CD14-positive monocyte (primary cell): ENCODE results near the gene ORAI2. TPM values are rescaled to one million over a fixed set of nuclear protein-coding genes. Genes with fewer than 3 reads are reported as not detected.
"Not testable (repeated sequence)": the region's sequence is repeated elsewhere in the genome, so short reads cannot be mapped to it uniquely, and the experiment has no call there.

Experiments
- DNase-seq, 3 donors: peaks; one replicate each; pipeline ENCODE4 v3.0.0-alpha.2; 2011 to 2022
- H2AFZ ChIP-seq: 2 replicates; pipeline ENCODE4 v1.6.0; 2012; ENCODE audit warnings: mild to moderate bottlenecking, low read depth, low read length, inconsistent platforms; ENCODE audit not compliant: insufficient read depth, poor library complexity, severe bottlenecking
- H3K27ac ChIP-seq, 2 donors: 1 replicate in 1 of 2; 2 replicates in 1 of 2; pipeline ENCODE4 v1.5.1; 2012 to 2013; ENCODE audit warnings: low read length in 2 of 2, control low read depth in 1 of 2, inconsistent platforms in 1 of 2, low read depth in 1 of 2, mild to moderate bottlenecking in 1 of 2
- H3K27me3 ChIP-seq, 2 donors: one replicate each; pipeline versions ENCODE4 v1.6.0 to v1.6.1; 2011 to 2013; ENCODE audit warnings: low read length in 2 of 2; ENCODE audit not compliant: control insufficient read depth in 2 of 2, insufficient read depth in 2 of 2
- H3K36me3 ChIP-seq, 2 donors: replicated peaks in 1 of 2; 1 replicate in 1 of 2; 2 replicates in 1 of 2; pipeline versions ENCODE4 v1.5.1 to v1.6.1; 2012 to 2013; ENCODE audit warnings: low read length in 2 of 2, control low read depth in 1 of 2, inconsistent platforms in 1 of 2, mild to moderate bottlenecking in 1 of 2; ENCODE audit not compliant: insufficient read depth in 2 of 2, control insufficient read depth in 1 of 2
- H3K4me1 ChIP-seq, 2 donors: 1 replicate in 1 of 2; 2 replicates in 1 of 2; pipeline versions ENCODE4 v1.5.1 to v1.6.1; 2012 to 2013; ENCODE audit warnings: low read length in 2 of 2, control low read depth in 1 of 2, inconsistent platforms in 1 of 2, mild to moderate bottlenecking in 1 of 2, moderate library complexity in 1 of 2; ENCODE audit not compliant: insufficient read depth in 2 of 2, control insufficient read depth in 1 of 2
- H3K4me2 ChIP-seq: replicated peaks from 2 replicates; pipeline ENCODE3; 2012; ENCODE audit warnings: low read length, moderate library complexity, mild to moderate bottlenecking; ENCODE audit not compliant: poor library complexity, severe bottlenecking; ENCODE audit errors: extremely low read depth
- H3K4me3 ChIP-seq, 3 experiments: fragments of 200-600 bp in 1 of 3; sonication (generic) in 1 of 3; replicated peaks in 1 of 3; 1 replicate in 2 of 3; 2 replicates in 1 of 3; pipeline ENCODE4 v1.5.1; 2011 to 2013; ENCODE audit warnings: low read length in 3 of 3, mild to moderate bottlenecking in 3 of 3, control low read depth in 2 of 3, low read depth in 2 of 3, inconsistent platforms in 1 of 3, moderate library complexity in 1 of 3
- H3K79me2 ChIP-seq: 2 replicates; pipeline ENCODE4 v1.6.0; 2012; ENCODE audit warnings: mild to moderate bottlenecking, control low read depth, inconsistent platforms, low read length, moderate library complexity; ENCODE audit not compliant: insufficient read depth
- H3K9ac ChIP-seq: 2 replicates; pipeline ENCODE4 v1.6.0; 2017; ENCODE audit warnings: low read length, mild to moderate bottlenecking; ENCODE audit not compliant: insufficient read depth, poor library complexity, severe bottlenecking
- H3K9me3 ChIP-seq, 2 donors: replicated peaks in 1 of 2; 1 replicate in 1 of 2; 2 replicates in 1 of 2; pipeline versions ENCODE4 v1.5.1 to v1.6.1; 2012 to 2013; ENCODE audit warnings: low read length in 2 of 2, control low read depth in 1 of 2; ENCODE audit not compliant: control insufficient read depth in 1 of 2, insufficient read depth in 1 of 2
- H4K20me1 ChIP-seq: 2 replicates; pipeline ENCODE4 v1.6.0; 2012; ENCODE audit warnings: mild to moderate bottlenecking, low read length, control low read depth, moderate library complexity; ENCODE audit not compliant: insufficient read depth
- H3K27ac Mint-ChIP-seq, 7 donors: one replicate each; pipeline ENCODE4 v1.8.0; 2020; ENCODE audit warnings: mild to moderate bottlenecking in 7 of 7, mixed read lengths in 7 of 7, moderate library complexity in 6 of 7, inconsistent platforms in 2 of 7
- H3K27me3 Mint-ChIP-seq, 3 donors: one replicate each; pipeline ENCODE4 v1.8.0; 2021 to 2022; ENCODE audit warnings: low read depth in 3 of 3, mild to moderate bottlenecking in 3 of 3, mixed read lengths in 3 of 3, moderate library complexity in 3 of 3, inconsistent platforms in 1 of 3
- H3K36me3 Mint-ChIP-seq, 2 donors: one replicate each; pipeline ENCODE4 v1.8.0; 2020; ENCODE audit warnings: mixed read lengths in 2 of 2, inconsistent platforms in 1 of 2, mild to moderate bottlenecking in 1 of 2
- H3K4me1 Mint-ChIP-seq: one replicate; pipeline ENCODE4 v1.8.0; 2020; ENCODE audit warnings: mild to moderate bottlenecking, mixed read lengths
- H3K4me3 Mint-ChIP-seq, 2 donors: one replicate each; pipeline ENCODE4 v1.8.0; 2020; ENCODE audit warnings: mild to moderate bottlenecking in 2 of 2, mixed read lengths in 2 of 2, moderate library complexity in 1 of 2
- H3K9me3 Mint-ChIP-seq, 7 donors: one replicate each; pipeline ENCODE4 v1.8.0; 2020 to 2022; ENCODE audit warnings: mixed read lengths in 7 of 7, mild to moderate bottlenecking in 6 of 7, moderate library complexity in 6 of 7, inconsistent platforms in 2 of 7
- WGBS: methylation state at CpG from one replicate; pipeline ENCODE4 v1.1.5; 2013; ENCODE audit warnings: missing lambda C conversion rate; ENCODE audit not compliant: insufficient coverage; 5-methylcytosine and 5-hydroxymethylcytosine counted together
- intact Hi-C, 2 donors: fragments of 100-400 bp; cut with micrococcal nuclease; formaldehyde crosslinking; loops; one replicate each; pipeline versions ENCODE4 v1.15.0 to v1.15.1; 2023
- polyA plus RNA-seq, 3 donors: library from polyadenylated mRNA; depleted of rRNA in 1 of 3; unstranded in 2 of 3; stranded (reverse) in 1 of 3; fragments of 300-500 nt in 2 of 3; fragments of >200 nt in 1 of 3; fragmentation: Illumina TruSeq in 2 of 3; gene quantifications; 1 replicate in 2 of 3; 2 replicates in 1 of 3; pipeline ENCODE4 v1.2.3, GENCODE V29; 2012 to 2021
- TF ChIP-seq, protein P1 (sequence below): fragments of 200-600 bp; IDR thresholded peaks from one replicate; pipeline ENCODE4 v1.8.0; 2022; ENCODE audit warnings: antibody characterized with exemption, mild to moderate bottlenecking

The ORAI2 gene
- polyA plus RNA-seq, 3 donors, result 27.5 to 50.0 (median 38.2) TPM

DNA sequence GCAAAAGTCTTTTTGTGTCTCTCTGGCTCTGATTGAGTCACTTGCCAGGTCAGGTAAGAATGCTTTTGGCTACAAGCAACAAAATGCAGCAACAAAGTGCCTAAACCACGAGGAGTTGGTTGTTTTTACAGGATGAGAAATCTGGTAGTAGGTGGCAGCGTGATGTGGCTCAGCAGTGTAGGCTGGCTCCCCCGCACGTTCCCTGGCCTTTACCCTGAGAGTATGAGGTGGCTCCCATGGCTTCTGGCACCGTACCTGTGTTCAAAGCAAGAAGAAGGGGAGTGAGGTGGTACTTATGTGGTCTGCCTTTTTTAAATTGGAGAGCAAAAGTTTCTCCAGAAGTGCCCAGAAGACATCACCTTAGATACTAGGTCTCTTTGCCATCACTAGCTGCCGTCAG lies 25.5 kb upstream of the ORAI2 start:
- Histone ChIP-seq H3K27me3 (no peaks in the 10 kb centered on the region), H3K4me2 (no peak overlapping the region), H3K36me3 (peaks cover 61 to 94% of the 10 kb centered on the region in 2 donors), H3K4me1 (peaks cover 0 to 3% of the 10 kb centered on the region in 2 donors), H3K79me2 (no peaks in the 10 kb centered on the region), H3K9ac (no peak overlapping the region), H4K20me1 (peaks cover 9% of the 10 kb centered on the region), H3K4me3 (no peak overlapping the region), H3K27ac (no peak overlapping the region), H3K9me3 (no peaks in the 10 kb centered on the region), H2AFZ (no peak overlapping the region)
- Mint-ChIP-seq H3K27me3 (no peaks in the 10 kb centered on the region), H3K4me1 (peaks cover 7% of the 10 kb centered on the region), H3K9me3 (peaks cover 0 to 3% (median 0%) of the 10 kb centered on the region in 7 donors), H3K4me3 (no peak overlapping the region), H3K36me3 (peaks cover 69 to 92% of the 10 kb centered on the region in 2 donors), H3K27ac (peak overlapping the region in 1 of 7 donors; percentile 53)
- 98% methylated on average over 5 of the region's 6 CpGs for whole genome bisulfite sequencing
- TF ChIP-seq, protein P1, sequence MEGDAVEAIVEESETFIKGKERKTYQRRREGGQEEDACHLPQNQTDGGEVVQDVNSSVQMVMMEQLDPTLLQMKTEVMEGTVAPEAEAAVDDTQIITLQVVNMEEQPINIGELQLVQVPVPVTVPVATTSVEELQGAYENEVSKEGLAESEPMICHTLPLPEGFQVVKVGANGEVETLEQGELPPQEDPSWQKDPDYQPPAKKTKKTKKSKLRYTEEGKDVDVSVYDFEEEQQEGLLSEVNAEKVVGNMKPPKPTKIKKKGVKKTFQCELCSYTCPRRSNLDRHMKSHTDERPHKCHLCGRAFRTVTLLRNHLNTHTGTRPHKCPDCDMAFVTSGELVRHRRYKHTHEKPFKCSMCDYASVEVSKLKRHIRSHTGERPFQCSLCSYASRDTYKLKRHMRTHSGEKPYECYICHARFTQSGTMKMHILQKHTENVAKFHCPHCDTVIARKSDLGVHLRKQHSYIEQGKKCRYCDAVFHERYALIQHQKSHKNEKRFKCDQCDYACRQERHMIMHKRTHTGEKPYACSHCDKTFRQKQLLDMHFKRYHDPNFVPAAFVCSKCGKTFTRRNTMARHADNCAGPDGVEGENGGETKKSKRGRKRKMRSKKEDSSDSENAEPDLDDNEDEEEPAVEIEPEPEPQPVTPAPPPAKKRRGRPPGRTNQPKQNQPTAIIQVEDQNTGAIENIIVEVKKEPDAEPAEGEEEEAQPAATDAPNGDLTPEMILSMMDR, result no peak
- intact Hi-C loops, result no loop called here
- no peak for DNase-seq

DNA sequence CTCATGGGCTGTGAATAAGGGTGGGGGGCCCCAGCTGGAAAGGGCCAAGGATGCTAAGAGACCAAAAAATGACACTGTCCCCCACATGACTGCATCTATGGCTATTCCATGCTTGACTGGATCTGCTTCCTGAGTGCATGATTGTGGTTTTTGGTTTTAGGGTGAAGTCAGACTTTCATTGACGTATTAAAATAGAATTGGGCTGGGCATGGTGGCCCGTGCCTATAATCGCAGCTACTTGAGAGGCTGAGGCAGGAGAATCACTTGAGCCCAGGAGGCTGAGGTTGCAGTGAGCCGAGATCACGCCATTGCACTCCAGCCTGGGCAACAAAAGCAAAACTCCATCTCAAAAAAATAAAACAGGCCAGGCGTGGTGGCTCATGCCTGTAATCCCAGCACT lies 24.8 kb upstream of the ORAI2 start:
- DNase-seq, H3K4me1 Mint-ChIP-seq, H3K9ac ChIP-seq, H4K20me1 ChIP-seq, H3K79me2 ChIP-seq, H3K4me1 ChIP-seq, H3K4me2 ChIP-seq, H3K27ac ChIP-seq, H2AFZ ChIP-seq, H3K27me3 Mint-ChIP-seq, H3K4me3 Mint-ChIP-seq, H3K9me3 ChIP-seq, intact Hi-C loops, H3K4me3 ChIP-seq, H3K27me3 ChIP-seq, H3K9me3 Mint-ChIP-seq: not testable (repeated sequence)
- WGBS, result 96% methylated on average over 3 of the region's 6 CpGs
- H3K27ac Mint-ChIP-seq, result peak overlapping the region in 1 of 7 donors; percentile 32
- peaks cover 68 to 92% of the 10 kb centered on the region in 2 donors for H3K36me3 Mint-ChIP-seq
- H3K36me3 ChIP-seq, result peaks cover 60 to 94% of the 10 kb centered on the region in 2 donors
